GM18907 (cell line): ENCODE results near the gene CD52.

Experiments used
- ATAC-seq: cut with Tn5 transposase; IDR thresholded peaks from one replicate; pipeline ENCODE4 v1.9.1; 2021; ENCODE audit warnings: mild to moderate bottlenecking, moderate library complexity; ENCODE audit not compliant: unreplicated experiment

CD52 gene

GRCh38 chr1:26352338-26352679 is 34.6 kb downstream of the CD52 start:
- ATAC-seq, result no peak

- ATAC-seq, result no peak
These were observed 35.6 kb downstream of the CD52 start for GRCh38 chr1:26353210-26353859.

GRCh38 chr1:26353976-26354820 is 36.4 kb downstream of the CD52 start, which contains the start of gene CRYBG2:
Gene CRYBG2, minus strand, starts transcription at chr1:26354130. Its CDS starts 7,473 bp downstream, at chr1:26346657.
- no peak for ATAC-seq

GRCh38 chr1:26354972-26355371 is 37.2 kb downstream of the CD52 start:
- ATAC-seq, result no peak

- no peak for ATAC-seq
These were observed 38.3 kb downstream of the CD52 start for GRCh38 chr1:26356106-26356505.

GRCh38 chr1:26357121-26357602 is 39.4 kb downstream of the CD52 start:
- ATAC-seq, result no peak

- ATAC-seq, result no peak
These were observed 40.9 kb downstream of the CD52 start for GRCh38 chr1:26358411-26359384.

GRCh38 chr1:26359981-26360806 is 42.4 kb downstream of the CD52 start:
- ATAC-seq, result no peak

GRCh38 chr1:26360807-26361604 is 43.2 kb downstream of the CD52 start:
- no peak for ATAC-seq

- no peak for ATAC-seq
These were observed 43.9 kb downstream of the CD52 start for GRCh38 chr1:26361605-26362122.

- no peak for ATAC-seq
These were observed 44.6 kb downstream of the CD52 start for GRCh38 chr1:26362331-26362730.

GRCh38 chr1:26363549-26364448 is 46.0 kb downstream of the CD52 start:
- ATAC-seq, result no peak

GRCh38 chr1:26364956-26365355 is 47.2 kb downstream of the CD52 start:
- ATAC-seq, result no peak

- no peak for ATAC-seq
These were observed 49.7 kb downstream of the CD52 start for GRCh38 chr1:26367441-26367840.

GRCh38 chr1:26368006-26368405 is 50.2 kb downstream of the CD52 start:
- ATAC-seq, result no peak

GRCh38 chr1:26368486-26368885 is 50.7 kb downstream of the CD52 start:
- ATAC-seq, result no peak
